Keratinocyte (primary cell): ENCODE measurements around the gene DMBX1. TPM values are rescaled to one million over a fixed set of nuclear protein-coding genes. Genes with fewer than 3 reads are reported as not detected.
A peak's percentile ranks its signal among the peaks of the same experiment; 100 is the strongest.

ENCODE experiments used
- DNase-seq: peaks from one replicate; pipeline ENCODE4 v3.0.0-alpha.2; 2011; ENCODE audit warnings: low read depth, missing footprints, low spot score
- FAIRE-seq: peaks from 2 replicates; lab custom pipeline; 2011; peaks lifted over from hg19 to GRCh38; lab: Jason Lieb, UNC
- H2AFZ ChIP-seq: 2 replicates; pipeline ENCODE4 v1.6.0; 2012; ENCODE audit warnings: low read length, control low read depth, inconsistent platforms; ENCODE audit not compliant: control insufficient read depth
- H3K27ac ChIP-seq: 2 replicates; pipeline ENCODE4 v1.5.1; 2011; ENCODE audit warnings: low read length; ENCODE audit not compliant: control insufficient read depth, insufficient read depth
- H3K27me3 ChIP-seq: 3 replicates; pipeline ENCODE4 v1.6.0; 2011; ENCODE audit warnings: low read length; ENCODE audit not compliant: control insufficient read depth, insufficient read depth; ENCODE audit errors: extremely low read depth
- H3K36me3 ChIP-seq, 2 experiments: 2 replicates in 1 of 2; 3 replicates in 1 of 2; pipeline ENCODE4 v1.5.1; 2011; ENCODE audit warnings: low read length in 2 of 2, mild to moderate bottlenecking in 1 of 2; ENCODE audit not compliant: control insufficient read depth in 2 of 2, insufficient read depth in 2 of 2; ENCODE audit errors: extremely low read depth in 1 of 2
- H3K4me1 ChIP-seq: 3 replicates; pipeline ENCODE4 v1.5.1; 2011; ENCODE audit warnings: low read length; ENCODE audit not compliant: control insufficient read depth, insufficient read depth; ENCODE audit errors: extremely low read depth
- H3K4me2 ChIP-seq: 3 replicates; pipeline ENCODE4 v1.6.0; 2011; ENCODE audit warnings: low read depth, low read length; ENCODE audit not compliant: control insufficient read depth, insufficient read depth; ENCODE audit errors: extremely low read depth
- H3K4me3 ChIP-seq, 3 experiments: fragments of 200-600 bp in 1 of 3; sonication (generic) in 1 of 3; 2 replicates in 2 of 3; 3 replicates in 1 of 3; pipeline ENCODE4 v1.5.1; 2011 to 2016; ENCODE audit warnings: low read length in 3 of 3, mild to moderate bottlenecking in 3 of 3, control low read depth in 2 of 3, inconsistent platforms in 1 of 3, low read depth in 1 of 3, mixed read lengths in 1 of 3, mixed run types in 1 of 3, moderate library complexity in 1 of 3; ENCODE audit not compliant: control insufficient read depth in 2 of 3, insufficient read depth in 2 of 3; ENCODE audit errors: extremely low read depth in 1 of 3
- H3K79me2 ChIP-seq: 2 replicates; pipeline ENCODE4 v1.6.0; 2012; ENCODE audit warnings: low read length; ENCODE audit not compliant: control insufficient read depth, insufficient read depth
- H3K9ac ChIP-seq: 3 replicates; pipeline ENCODE4 v1.6.0; 2011; ENCODE audit warnings: low read length; ENCODE audit not compliant: control insufficient read depth, insufficient read depth; ENCODE audit errors: extremely low read depth
- H3K9me1 ChIP-seq: 3 replicates; pipeline ENCODE4 v1.6.0; 2011; ENCODE audit warnings: low read length; ENCODE audit not compliant: control insufficient read depth, insufficient read depth; ENCODE audit errors: extremely low read depth
- H3K9me3 ChIP-seq: 2 replicates; pipeline ENCODE4 v1.5.1; 2012; ENCODE audit warnings: low read depth, low read length; ENCODE audit not compliant: control insufficient read depth
- H4K20me1 ChIP-seq: 3 replicates; pipeline ENCODE4 v1.6.0; 2011; ENCODE audit warnings: low read length; ENCODE audit not compliant: control insufficient read depth, insufficient read depth; ENCODE audit errors: extremely low read depth
- EZH2 ChIP-seq: IDR thresholded peaks from one replicate; pipeline ENCODE4 v1.6.1; 2012; ENCODE audit warnings: inconsistent platforms, mild to moderate bottlenecking, low read length, moderate library complexity
- dilution Hi-C: fragments of 300-500 bp; cut with MboI; formaldehyde crosslinking; loops from one replicate; pipeline ENCODE4 v1.7.0; 2020; ENCODE audit warnings: low sequenced_read_pairs; ENCODE audit not compliant: extremely low pct_ligation_motif_present
- polyA plus RNA-seq, 5 experiments: library from polyadenylated mRNA; depleted of rRNA in 3 of 5; stranded (reverse) in 3 of 5; stranded (forward) in 1 of 5; unstranded in 1 of 5; fragments of >200 nt; gene quantifications; 1 replicate in 1 of 5; 2 replicates in 3 of 5; 3 replicates in 1 of 5; pipeline versions ENCODE4 v1.2.1 to v1.2.3, GENCODE V29; 2011 to 2012; ENCODE audit warnings: missing spikeins in 2 of 5, low read depth in 1 of 5, low replicate concordance in 1 of 5
- TF ChIP-seq, protein P1 (sequence below), 3 experiments: IDR thresholded peaks in 1 of 3; conservative IDR thresholded peaks in 1 of 3; optimal IDR thresholded peaks in 1 of 3; 2 replicates in 2 of 3; 3 replicates in 1 of 3; pipeline versions ENCODE3 to v1.5.1; 2011; ENCODE audit warnings: low read length in 3 of 3, mild to moderate bottlenecking in 3 of 3, moderate library complexity in 2 of 3, control low read depth in 1 of 3, inconsistent platforms in 1 of 3; ENCODE audit not compliant: insufficient read depth in 2 of 3; ENCODE audit errors: extremely low read depth in 1 of 3

Gene DMBX1
- polyA plus RNA-seq, 1 donor (not counting 4 experiments of a cell fraction or from before 2014, with no cell fraction given) = not detected

- Histone ChIP-seq H3K4me1 (peaks cover 24% of the 10 kb centered on the region), H3K27me3 (no peaks in the 10 kb centered on the region), H3K4me3 (no peak overlapping the region), H3K9ac (no peak overlapping the region), H3K27ac (no peak overlapping the region), H3K79me2 (no peaks in the 10 kb centered on the region), H4K20me1 (no peaks in the 10 kb centered on the region), H2AFZ (no peak overlapping the region), H3K36me3 (no peaks in the 10 kb centered on the region), H3K9me3 (no peaks in the 10 kb centered on the region), H3K9me1 (no peaks in the 10 kb centered on the region), H3K4me2 (peak overlapping the region; percentile 49)
- TF ChIP-seq EZH2 = no peak
- TF ChIP-seq, protein P1, sequence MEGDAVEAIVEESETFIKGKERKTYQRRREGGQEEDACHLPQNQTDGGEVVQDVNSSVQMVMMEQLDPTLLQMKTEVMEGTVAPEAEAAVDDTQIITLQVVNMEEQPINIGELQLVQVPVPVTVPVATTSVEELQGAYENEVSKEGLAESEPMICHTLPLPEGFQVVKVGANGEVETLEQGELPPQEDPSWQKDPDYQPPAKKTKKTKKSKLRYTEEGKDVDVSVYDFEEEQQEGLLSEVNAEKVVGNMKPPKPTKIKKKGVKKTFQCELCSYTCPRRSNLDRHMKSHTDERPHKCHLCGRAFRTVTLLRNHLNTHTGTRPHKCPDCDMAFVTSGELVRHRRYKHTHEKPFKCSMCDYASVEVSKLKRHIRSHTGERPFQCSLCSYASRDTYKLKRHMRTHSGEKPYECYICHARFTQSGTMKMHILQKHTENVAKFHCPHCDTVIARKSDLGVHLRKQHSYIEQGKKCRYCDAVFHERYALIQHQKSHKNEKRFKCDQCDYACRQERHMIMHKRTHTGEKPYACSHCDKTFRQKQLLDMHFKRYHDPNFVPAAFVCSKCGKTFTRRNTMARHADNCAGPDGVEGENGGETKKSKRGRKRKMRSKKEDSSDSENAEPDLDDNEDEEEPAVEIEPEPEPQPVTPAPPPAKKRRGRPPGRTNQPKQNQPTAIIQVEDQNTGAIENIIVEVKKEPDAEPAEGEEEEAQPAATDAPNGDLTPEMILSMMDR (optimal IDR thresholded peaks at IDR 0.05 in 1 of 3, IDR thresholded peaks at IDR 0.05 in 1 of 3, conservative IDR thresholded peaks at IDR 0.05 in 1 of 3; ENCODE audit: extremely low read depth in 1 of 3, insufficient read depth in 2 of 3, low read length in 3 of 3) = no peak
- DNase-seq = no peak
- no peak for FAIRE-seq
- dilution Hi-C loops = no loop called here
Measured at GRCh38 chr1:46516200-46516950, 26.7 kb downstream of the DMBX1 start.

DNA sequence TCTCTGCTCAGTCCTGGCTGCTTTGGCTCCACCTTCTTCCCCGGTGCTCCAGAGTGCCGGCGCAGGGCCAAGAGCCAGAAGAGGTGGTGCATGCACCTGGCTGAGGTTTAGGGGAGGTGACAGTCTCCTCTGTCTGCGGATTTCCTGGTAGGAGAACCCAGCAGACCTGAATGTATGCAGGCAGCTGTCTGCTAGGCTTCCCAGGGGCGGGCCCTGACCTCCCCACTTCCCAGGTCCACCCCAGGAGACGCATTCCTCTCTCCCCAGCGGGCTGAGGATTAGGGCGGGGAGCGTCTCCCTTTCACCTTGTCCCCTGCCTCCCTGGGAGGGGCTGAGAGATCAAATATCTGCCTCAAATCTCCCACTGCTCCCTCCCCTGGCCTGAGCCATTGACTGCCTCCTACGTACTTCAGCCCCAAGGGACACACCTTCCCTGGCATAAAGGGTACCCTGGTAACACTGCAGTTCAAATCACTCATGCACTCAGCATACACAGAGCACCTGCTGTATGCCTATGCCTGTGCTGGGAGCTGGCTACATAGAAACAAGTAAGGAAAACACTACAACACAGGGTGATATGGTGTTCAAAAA, 27.5 kb downstream of the DMBX1 start:
- H2AFZ ChIP-seq = peak overlapping the region; percentile 53
- TF ChIP-seq, protein P1 (optimal IDR thresholded peaks at IDR 0.05 in 1 of 3, IDR thresholded peaks at IDR 0.05 in 1 of 3, conservative IDR thresholded peaks at IDR 0.05 in 1 of 3; ENCODE audit: extremely low read depth in 1 of 3, insufficient read depth in 2 of 3, low read length in 3 of 3) = no peak
- TF ChIP-seq EZH2 = no peak
- H3K79me2 ChIP-seq = no peaks in the 10 kb centered on the region
- H3K9me1 ChIP-seq = no peaks in the 10 kb centered on the region
- FAIRE-seq (peak; percentile 93), DNase-seq (no peak)
- peaks cover 28% of the 10 kb centered on the region for H3K4me1 ChIP-seq
- H3K36me3 ChIP-seq = no peaks in the 10 kb centered on the region
- no peaks in the 10 kb centered on the region for H3K9me3 ChIP-seq
- dilution Hi-C loops = no loop called here
- no peak overlapping the region for H3K4me3 ChIP-seq
- H3K27ac ChIP-seq = no peak overlapping the region
- H3K27me3 ChIP-seq = no peaks in the 10 kb centered on the region
- no peak overlapping the region for H3K9ac ChIP-seq
- no peaks in the 10 kb centered on the region for H4K20me1 ChIP-seq
- peak overlapping the region; percentile 49 for H3K4me2 ChIP-seq
